HG02884 (cell line): Measurements from ENCODE around the gene ADSS1.

ENCODE experiments used
- ATAC-seq: cut with Tn5 transposase; IDR thresholded peaks from one replicate; pipeline ENCODE4 v1.9.1; 2021; ENCODE audit warnings: mild to moderate bottlenecking, moderate library complexity; ENCODE audit not compliant: unreplicated experiment

The ADSS1 gene

GRCh38 chr14:104686624-104687517, 37.2 kb upstream of the ADSS1 start:
- ATAC-seq = no peak

- no peak for ATAC-seq
These were observed 36.2 kb upstream of the ADSS1 start for GRCh38 chr14:104687601-104688504.

- ATAC-seq = no peak
These were observed 35.4 kb upstream of the ADSS1 start for GRCh38 chr14:104688505-104689108.

- ATAC-seq = no peak
These were observed 34.7 kb upstream of the ADSS1 start, which contains the start of gene INF2 for GRCh38 chr14:104689109-104689880. INF2 (plus strand) TSS chr14:104689618; CDS start chr14:104701366, 11,748 bp downstream.

GRCh38 chr14:104689881-104690711, 33.9 kb upstream of the ADSS1 start:
- no peak for ATAC-seq

GRCh38 chr14:104690861-104691455, 33.1 kb upstream of the ADSS1 start:
- ATAC-seq = no peak

GRCh38 chr14:104691546-104692260, 32.3 kb upstream of the ADSS1 start:
- ATAC-seq = no peak

GRCh38 chr14:104692261-104692938, 31.6 kb upstream of the ADSS1 start:
- ATAC-seq = no peak

- no peak for ATAC-seq
These were observed 31.1 kb upstream of the ADSS1 start for GRCh38 chr14:104692939-104693315.

GRCh38 chr14:104693482-104694431, 30.3 kb upstream of the ADSS1 start:
- no peak for ATAC-seq

GRCh38 chr14:104694475-104694950, 29.5 kb upstream of the ADSS1 start:
- no peak for ATAC-seq

GRCh38 chr14:104694991-104695659, 28.9 kb upstream of the ADSS1 start:
- no peak for ATAC-seq

- ATAC-seq = no peak
These were observed 28.4 kb upstream of the ADSS1 start for GRCh38 chr14:104695660-104696000.

GRCh38 chr14:104696671-104697316, 27.2 kb upstream of the ADSS1 start:
- no peak for ATAC-seq

- no peak for ATAC-seq
These were observed 26.7 kb upstream of the ADSS1 start for GRCh38 chr14:104697317-104697703.
